Panc1 (cell line): ENCODE results near the gene SEPTIN2. TPM values are rescaled to one million over a fixed set of nuclear protein-coding genes. Genes with fewer than 3 reads are reported as not detected.

Experiments
- ATAC-seq: fragments of 200-7000 bp; cut with Tn5 transposase; 2 replicates; pipeline ENCODE4 v1.9.1; 2020; ENCODE audit warnings: mild to moderate bottlenecking, moderate library complexity
- BruUV-seq: library from RNA; stranded (reverse); fragments of 400-500 nt; replicated peaks from 2 replicates; lab custom pipeline; 2021; lab: Mats Ljungman, UMichigan
- CTCF ChIA-PET: fragments of 300-600 bp; sonication (Branson Sonifier 250); formaldehyde crosslinking; loops from one replicate; lab custom pipeline; 2022; ENCODE audit warnings: antibody characterized with exemption; lab: Charles Lee
- POLR2A ChIA-PET: fragments of 300-600 bp; sonication (Branson Sonifier 250); formaldehyde crosslinking; loops from one replicate; lab custom pipeline; 2022; ENCODE audit warnings: antibody characterized with exemption; lab: Charles Lee
- DNase-seq: peaks from one replicate; pipeline ENCODE4 v3.0.0-alpha.2; 2010; ENCODE audit warnings: low read depth, low spot score
- H3K27ac ChIP-seq: 2 replicates; pipeline ENCODE4 v1.5.1; 2011; ENCODE audit warnings: mild to moderate bottlenecking, low read length, inconsistent platforms
- H3K27me3 ChIP-seq: fragments of 200-500 bp; sonication (Bioruptor generic); 2 replicates; pipeline ENCODE4 v1.6.0; 2014; ENCODE audit warnings: low read length, inconsistent platforms; ENCODE audit not compliant: control insufficient read depth, insufficient read depth
- H3K36me3 ChIP-seq: fragments of 200-500 bp; sonication (Bioruptor generic); 2 replicates; pipeline ENCODE4 v1.5.1; 2014; ENCODE audit warnings: inconsistent platforms, mild to moderate bottlenecking, low read length, moderate library complexity; ENCODE audit not compliant: control insufficient read depth, insufficient read depth
- H3K4me1 ChIP-seq: 2 replicates; pipeline ENCODE4 v1.5.1; 2011; ENCODE audit warnings: inconsistent platforms, mild to moderate bottlenecking, low read length, moderate library complexity; ENCODE audit not compliant: control insufficient read depth, insufficient read depth
- H3K4me3 ChIP-seq, 2 experiments: 2 replicates each; pipeline ENCODE4 v1.5.1; 2011 to 2012; ENCODE audit warnings: low read depth in 2 of 2, low read length in 2 of 2, mild to moderate bottlenecking in 2 of 2, inconsistent platforms in 1 of 2, moderate library complexity in 1 of 2
- H3K9me3 ChIP-seq: fragments of 200-500 bp; sonication (Bioruptor generic); 2 replicates; pipeline ENCODE4 v1.5.1; 2014; ENCODE audit warnings: low read depth, mild to moderate bottlenecking, inconsistent platforms, low read length, moderate library complexity; ENCODE audit not compliant: control insufficient read depth, insufficient read depth
- CTCF ChIP-seq: fragments of 450-650 bp; IDR thresholded peaks from 2 replicates; pipeline ENCODE4 v1.5.1; 2017; ENCODE audit warnings: mild to moderate bottlenecking
- POLR2AphosphoS5 ChIP-seq: IDR thresholded peaks from 2 replicates; pipeline ENCODE4 v1.6.1; 2012; ENCODE audit warnings: mild to moderate bottlenecking, low read depth, low read length, moderate library complexity
- SIN3A ChIP-seq: IDR thresholded peaks from 2 replicates; pipeline ENCODE4 v1.6.1; 2012; ENCODE audit warnings: low read depth, mild to moderate bottlenecking, low read length, moderate library complexity, borderline replicate concordance; ENCODE audit not compliant: insufficient read depth
- TCF7L2 ChIP-seq: IDR thresholded peaks from 2 replicates; pipeline ENCODE4 v1.6.1; 2011; ENCODE audit warnings: mild to moderate bottlenecking, low read depth, low read length, inconsistent platforms
- in situ Hi-C: cut with HindIII; loops from 2 replicates; pipeline ENCODE4 v1.10.0; 2016; ENCODE audit warnings: low sequenced_read_pairs, low pct_unique_long_range_greater_than_20kb
- intact Hi-C: fragments of 100-400 bp; cut with micrococcal nuclease; formaldehyde crosslinking; loops from one replicate; pipeline ENCODE4 v1.10.0; 2022; ENCODE audit not compliant: unreplicated experiment
- total RNA-seq: library from RNA; stranded (reverse); gene quantifications from one replicate; pipeline ENCODE4 v1.2.1, GENCODE V29; 2021; ENCODE audit not compliant: unreplicated experiment
- TF ChIP-seq, protein P1 (sequence below), 2 experiments: IDR thresholded peaks; 2 replicates each; pipeline ENCODE4 v1.6.1; 2011 to 2012; ENCODE audit warnings: low read depth in 2 of 2, control low read depth in 1 of 2, low read length in 1 of 2, mild to moderate bottlenecking in 1 of 2, moderate library complexity in 1 of 2; ENCODE audit not compliant: insufficient read depth in 1 of 2

SEPTIN2 gene
- total RNA-seq, 1 experiment from 2014 or later, result 303 TPM

DNA sequence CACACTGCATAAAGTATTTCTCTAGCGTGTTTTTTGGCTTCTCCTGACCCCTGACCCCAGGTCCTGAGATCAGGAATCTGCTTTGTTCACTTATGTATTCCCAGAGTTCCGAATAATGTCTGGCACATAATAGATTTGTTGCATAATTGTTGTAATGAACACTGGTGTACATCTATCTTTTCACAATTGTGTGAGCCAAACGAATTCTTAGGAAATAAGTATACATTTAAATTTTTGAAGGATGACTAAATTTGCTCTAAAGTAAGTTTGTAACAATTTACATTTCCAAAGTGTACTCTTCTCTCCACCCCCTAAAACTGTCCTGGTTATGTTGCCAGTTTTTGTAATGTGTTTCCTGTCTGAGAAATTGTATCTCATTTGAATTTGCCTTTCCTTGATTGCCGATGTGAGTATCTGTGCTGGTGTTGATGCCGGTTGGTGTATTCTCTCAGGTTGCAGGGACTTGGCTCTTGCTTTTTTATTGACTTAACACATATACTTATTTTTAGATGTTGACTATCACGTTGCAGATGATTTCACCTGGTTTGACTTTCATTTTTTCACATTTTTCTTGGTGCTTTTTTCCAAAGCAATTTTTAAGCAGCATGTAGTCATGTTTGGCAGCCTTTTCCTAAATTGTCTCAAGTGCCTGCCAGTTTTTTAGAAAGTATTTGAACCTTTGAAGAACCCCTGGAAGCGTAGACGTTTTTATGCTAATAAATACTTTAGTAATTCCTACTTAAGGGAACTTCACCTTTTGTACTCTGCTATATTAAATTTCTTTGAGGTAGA lies 24.3 kb downstream of the SEPTIN2 start:
- ChIA-PET CTCF (no interaction called here), POLR2A (no interaction called here)
- Histone ChIP-seq H3K27ac (no peak overlapping the region), H3K9me3 (no peaks in the 10 kb centered on the region), H3K4me1 (no peaks in the 10 kb centered on the region), H3K4me3 (no peak overlapping the region), H3K36me3 (peaks cover 36% of the 10 kb centered on the region), H3K27me3 (no peaks in the 10 kb centered on the region)
- in situ Hi-C loops, result no loop called here
- intact Hi-C loops, result no loop called here
- TF ChIP-seq, protein P1, sequence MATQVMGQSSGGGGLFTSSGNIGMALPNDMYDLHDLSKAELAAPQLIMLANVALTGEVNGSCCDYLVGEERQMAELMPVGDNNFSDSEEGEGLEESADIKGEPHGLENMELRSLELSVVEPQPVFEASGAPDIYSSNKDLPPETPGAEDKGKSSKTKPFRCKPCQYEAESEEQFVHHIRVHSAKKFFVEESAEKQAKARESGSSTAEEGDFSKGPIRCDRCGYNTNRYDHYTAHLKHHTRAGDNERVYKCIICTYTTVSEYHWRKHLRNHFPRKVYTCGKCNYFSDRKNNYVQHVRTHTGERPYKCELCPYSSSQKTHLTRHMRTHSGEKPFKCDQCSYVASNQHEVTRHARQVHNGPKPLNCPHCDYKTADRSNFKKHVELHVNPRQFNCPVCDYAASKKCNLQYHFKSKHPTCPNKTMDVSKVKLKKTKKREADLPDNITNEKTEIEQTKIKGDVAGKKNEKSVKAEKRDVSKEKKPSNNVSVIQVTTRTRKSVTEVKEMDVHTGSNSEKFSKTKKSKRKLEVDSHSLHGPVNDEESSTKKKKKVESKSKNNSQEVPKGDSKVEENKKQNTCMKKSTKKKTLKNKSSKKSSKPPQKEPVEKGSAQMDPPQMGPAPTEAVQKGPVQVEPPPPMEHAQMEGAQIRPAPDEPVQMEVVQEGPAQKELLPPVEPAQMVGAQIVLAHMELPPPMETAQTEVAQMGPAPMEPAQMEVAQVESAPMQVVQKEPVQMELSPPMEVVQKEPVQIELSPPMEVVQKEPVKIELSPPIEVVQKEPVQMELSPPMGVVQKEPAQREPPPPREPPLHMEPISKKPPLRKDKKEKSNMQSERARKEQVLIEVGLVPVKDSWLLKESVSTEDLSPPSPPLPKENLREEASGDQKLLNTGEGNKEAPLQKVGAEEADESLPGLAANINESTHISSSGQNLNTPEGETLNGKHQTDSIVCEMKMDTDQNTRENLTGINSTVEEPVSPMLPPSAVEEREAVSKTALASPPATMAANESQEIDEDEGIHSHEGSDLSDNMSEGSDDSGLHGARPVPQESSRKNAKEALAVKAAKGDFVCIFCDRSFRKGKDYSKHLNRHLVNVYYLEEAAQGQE (IDR thresholded peaks at IDR 0.05; ENCODE audit: insufficient read depth in 1 of 2, low read depth in 2 of 2, low read length in 1 of 2), result no peak
- TF ChIP-seq POLR2AphosphoS5 (no peak), TCF7L2 (no peak), SIN3A (no peak), CTCF (no peak)
- ATAC-seq (no peak), DNase-seq (no peak)
- no TSS peak for BruUV-seq

GRCh38 chr2:241340631-241341163 lies 25.0 kb downstream of the SEPTIN2 start:
- intact Hi-C loops (no loop called here), in situ Hi-C loops (no loop called here)
- no peak overlapping the region for H3K4me3 ChIP-seq
- no peaks in the 10 kb centered on the region for H3K4me1 ChIP-seq
- ATAC-seq, result no peak
- POLR2A ChIA-PET, result no interaction called here
- DNase-seq, result no peak
- peaks cover 32% of the 10 kb centered on the region for H3K36me3 ChIP-seq
- TF ChIP-seq, protein P1 (IDR thresholded peaks at IDR 0.05; ENCODE audit: insufficient read depth in 1 of 2, low read depth in 2 of 2, low read length in 1 of 2), result no peak
- no peak for TF ChIP-seq SIN3A
- H3K9me3 ChIP-seq, result no peaks in the 10 kb centered on the region
- CTCF ChIA-PET, result no interaction called here
- no TSS peak for BruUV-seq
- H3K27ac ChIP-seq, result no peak overlapping the region
- H3K27me3 ChIP-seq, result no peaks in the 10 kb centered on the region
